K562 (cell line): ENCODE measurements around the gene BCAS3. TPM values are rescaled to one million over a fixed set of nuclear protein-coding genes. Genes with fewer than 3 reads are reported as not detected.
A peak's percentile ranks its signal among the peaks of the same experiment; 100 is the strongest.

Experiments
- ATAC-seq: fragments of 200-7000 bp; cut with Tn5 transposase; 3 replicates; pipeline ENCODE4 v1.9.1; 2020; ENCODE audit warnings: moderate library complexity
- BruUV-seq: library from RNA; stranded (reverse); fragments of 400-500 nt; replicated peaks from 2 replicates; lab custom pipeline; 2021; lab: Mats Ljungman, UMichigan
- CTCF ChIA-PET: fragments of 300-600 bp; formaldehyde crosslinking; extraction: SDS; loops from one replicate; lab custom pipeline; 2021; ENCODE audit warnings: low intra/inter-chr PET ratio; lab: Yijun Ruan, JAX
- POLR2A ChIA-PET: fragments of 300-600, 350-650 bp; sonication (Branson Sonifier 250); formaldehyde crosslinking; extraction: SDS; loops from one replicate; lab custom pipeline; 2021; ENCODE audit warnings: antibody characterized with exemption, inconsistent platforms; lab: Yijun Ruan, JAX
- DNase-seq, 4 experiments: peaks; one replicate each; pipeline versions ENCODE4 v3.0.0 to v3.0.0-alpha.2; 2011 to 2018; ENCODE audit warnings: low spot score in 3 of 4, mixed read lengths in 3 of 4; ENCODE audit errors: extremely low read depth in 1 of 4
- FAIRE-seq: peaks from 2 replicates; lab custom pipeline; 2011; peaks lifted over from hg19 to GRCh38; lab: Jason Lieb, UNC
- H2AFZ ChIP-seq: 2 replicates; pipeline ENCODE4 v1.6.0; 2011; ENCODE audit warnings: low read depth, low read length, control low read depth, inconsistent platforms
- H3K27ac ChIP-seq: fragments of 200-600 bp; 3 replicates; pipeline ENCODE4 v1.8.0; 2011; ENCODE audit warnings: low read depth, mild to moderate bottlenecking, control low read depth, inconsistent platforms, low read length, moderate library complexity, mixed read lengths; ENCODE audit errors: extremely low read depth
- H3K27me3 ChIP-seq, 2 experiments: fragments of 300-600 bp in 1 of 2; 2 replicates in 1 of 2; 3 replicates in 1 of 2; pipeline versions ENCODE4 v1.6.0 to v1.8.0; 2011; ENCODE audit warnings: inconsistent platforms in 2 of 2, low read length in 2 of 2, mild to moderate bottlenecking in 1 of 2, mixed read lengths in 1 of 2, moderate library complexity in 1 of 2; ENCODE audit not compliant: control insufficient read depth in 2 of 2, insufficient read depth in 2 of 2
- H3K36me3 ChIP-seq: fragments of 300-600 bp; 3 replicates; pipeline ENCODE4 v1.8.0; 2011; ENCODE audit warnings: mild to moderate bottlenecking, low read length, inconsistent platforms; ENCODE audit not compliant: control insufficient read depth, insufficient read depth
- H3K4me1 ChIP-seq, 2 experiments: fragments of 200-600 bp in 1 of 2; replicated peaks in 1 of 2; 2 replicates in 1 of 2; 3 replicates in 1 of 2; pipeline versions ENCODE4 v1.5.1 to v1.8.0; 2011; ENCODE audit warnings: inconsistent platforms in 2 of 2, low read length in 2 of 2, mild to moderate bottlenecking in 1 of 2, mixed read lengths in 1 of 2, moderate library complexity in 1 of 2; ENCODE audit not compliant: control insufficient read depth in 2 of 2, insufficient read depth in 2 of 2
- H3K4me2 ChIP-seq: 2 replicates; pipeline ENCODE4 v1.6.1; 2011; ENCODE audit warnings: low read length, control low read depth, inconsistent platforms, mixed read lengths; ENCODE audit not compliant: insufficient read depth
- H3K4me3 ChIP-seq: fragments of 200-600 bp; sonication (generic), shearing (Covaris generic); 2 replicates; pipeline ENCODE4 v1.5.1; 2016; ENCODE audit warnings: control low read depth, inconsistent platforms
- H3K79me2 ChIP-seq: fragments of 200-600 bp; 3 replicates; pipeline ENCODE4 v1.8.0; 2011; ENCODE audit warnings: low read length, inconsistent platforms; ENCODE audit not compliant: control insufficient read depth, insufficient read depth
- H3K9ac ChIP-seq, 2 experiments: 2 replicates each; pipeline versions ENCODE4 v1.6.0 to v1.6.1; 2011; ENCODE audit warnings: low read depth in 2 of 2, low read length in 2 of 2, control low read depth in 1 of 2, inconsistent platforms in 1 of 2, mild to moderate bottlenecking in 1 of 2, mixed read lengths in 1 of 2; ENCODE audit not compliant: insufficient read depth in 1 of 2
- H3K9me1 ChIP-seq: one replicate; pipeline ENCODE4 v1.6.0; 2011; ENCODE audit warnings: inconsistent platforms, mild to moderate bottlenecking, low read length, moderate library complexity; ENCODE audit not compliant: control insufficient read depth, insufficient read depth
- H3K9me3 ChIP-seq: replicated peaks from 2 replicates; pipeline ENCODE4 v1.5.1; 2011; ENCODE audit warnings: low read depth, low read length, inconsistent platforms; ENCODE audit not compliant: control insufficient read depth, insufficient read depth
- H4K20me1 ChIP-seq: replicated peaks from 2 replicates; pipeline ENCODE4 v1.6.1; 2011; ENCODE audit warnings: low read length, inconsistent platforms, mixed read lengths; ENCODE audit not compliant: control insufficient read depth, insufficient read depth
- ARID3A ChIP-seq: IDR thresholded peaks from 2 replicates; pipeline ENCODE4 v1.6.1; 2012; ENCODE audit warnings: low read depth, low read length, improper control_type of control experiment, borderline replicate concordance
- NFIC ChIP-seq: fragments of 450-650 bp; IDR thresholded peaks from 2 replicates; pipeline ENCODE4 v1.6.1; 2017; ENCODE audit warnings: mild to moderate bottlenecking, inconsistent platforms
- NKRF ChIP-seq: fragments of 450-650 bp; IDR thresholded peaks from 2 replicates; pipeline ENCODE4 v1.6.1; 2016; ENCODE audit warnings: borderline replicate concordance
- TEAD2 ChIP-seq: fragments of 450-650 bp; IDR thresholded peaks from 2 replicates; pipeline ENCODE4 v1.6.1; 2016; ENCODE audit warnings: missing genetic modification characterization, control low read depth, missing compliant biosample characterization
- ZBTB11 ChIP-seq, 3 experiments: fragments of 200-800 bp in 1 of 3; fragments of 250-450 bp in 1 of 3; fragments of 450-650 bp in 1 of 3; sonication (Bioruptor Pico) in 1 of 3; sonication (Bioruptor generic) in 1 of 3; formaldehyde crosslinking in 1 of 3; IDR thresholded peaks; 2 replicates each; pipeline versions ENCODE4 v1.6.1 to v1.8.0; 2016 to 2022; ENCODE audit warnings: mild to moderate bottlenecking in 2 of 3, missing genetic modification characterization in 2 of 3, missing compliant biosample characterization in 1 of 3, moderate library complexity in 1 of 3
- ZHX1 ChIP-seq: fragments of 150-350 bp; conservative IDR thresholded peaks from 2 replicates; pipeline ENCODE4 v1.6.1; 2014; ENCODE audit warnings: low read length
- ZKSCAN1 ChIP-seq: fragments of 150-350 bp; IDR thresholded peaks from 2 replicates; pipeline ENCODE4 v1.6.1; 2016; ENCODE audit warnings: low read depth, low read length
- ZNF57 ChIP-seq: fragments of 450-650 bp; formaldehyde crosslinking; IDR thresholded peaks from 2 replicates; pipeline ENCODE4 v1.4.0; 2020; ENCODE audit warnings: mild to moderate bottlenecking, moderate library complexity
- WGBS: fragments of 100-300 bp; shearing (Covaris generic); methylation state at CpG from one replicate; pipeline ENCODE4 v1.1.6; 2016; ENCODE audit warnings: low coverage, mixed read lengths; ENCODE audit not compliant: insufficient coverage; ENCODE audit errors: missing lambda C conversion rate; 5-methylcytosine and 5-hydroxymethylcytosine counted together
- in situ Hi-C: fragments of 300-500 bp; cut with MboI; formaldehyde crosslinking; loops from 4 replicates; pipeline ENCODE4 v1.15.0; 2018; ENCODE audit warnings: inconsistent platforms, mixed read lengths
- intact Hi-C: fragments of 100-400 bp; cut with micrococcal nuclease; formaldehyde crosslinking; loops from 2 replicates; pipeline ENCODE4 v1.14.2; 2022
- polyA plus RNA-seq, 8 experiments: library from polyadenylated mRNA; depleted of rRNA in 4 of 8; stranded (reverse) in 5 of 8; unstranded in 3 of 8; fragments of >200 nt; fragmentation: Nextera tagmentation in 2 of 8; fragmentation: Illumina TruSeq in 1 of 8; extraction: Ambion mirVana in 2 of 8; extraction: Trizol in 1 of 8; gene quantifications; 2 replicates each; pipeline versions ENCODE4 v1.2.1 to v1.2.3, GENCODE V29; 2011 to 2014; ENCODE audit warnings: inconsistent platforms in 1 of 8, missing spikeins in 1 of 8
- total RNA-seq, 7 experiments: library from RNA; depleted of rRNA in 6 of 7; stranded (reverse); fragments of >200 nt in 6 of 7; fragmentation: Illumina TruSeq in 2 of 7; extraction: Trizol in 2 of 7; gene quantifications; 2 replicates each; pipeline versions ENCODE4 v1.2.1 to v1.2.3, GENCODE V29; 2011 to 2021; ENCODE audit warnings: low replicate concordance in 1 of 7

Gene BCAS3
- total and polyA plus RNA-seq, 9 of the 15 experiments (the other 6 are each of a cell fraction or from before 2014, with no cell fraction given) = 1.9 to 5.5 (median 3.5) TPM

- Histone ChIP-seq H3K4me2 (no peak overlapping the region), H3K4me3 (no peak overlapping the region), H2AFZ (no peak overlapping the region), H3K9me1 (peaks cover 3% of the 10 kb centered on the region), H3K9ac (no peak overlapping the region), H3K27me3 (peaks cover 17 to 79% of the 10 kb centered on the region in 2 experiments; a peak in 4 of 5 replicates), H3K36me3 (no peaks in the 10 kb centered on the region), H4K20me1 (peaks cover 6% of the 10 kb centered on the region; the same call in 1 of the 2 replicates), H3K79me2 (no peaks in the 10 kb centered on the region), H3K4me1 (no peaks in the 10 kb centered on the region), H3K27ac (no peak overlapping the region), H3K9me3 (no peaks in the 10 kb centered on the region)
- no peak for TF ChIP-seq ZHX1
- TF ChIP-seq ARID3A = no peak
- TF ChIP-seq ZBTB11 (CRISPR knock-in tag; IDR thresholded peaks at IDR 0.05) = peak in 1 of 3 experiments; percentile 10; a peak in 2 of 6 replicates
- no peak for TF ChIP-seq NKRF
- no peak for TF ChIP-seq ZKSCAN1
- TF ChIP-seq TEAD2 (tag) = no peak
- TF ChIP-seq NFIC = no peak
- no peak for TF ChIP-seq ZNF57
- no TSS peak for BruUV-seq
- ChIA-PET POLR2A (no interaction called here), CTCF (no interaction called here)
- DNase-seq (no peak), ATAC-seq (no peak), FAIRE-seq (no peak)
- in situ Hi-C loops (no loop called here), intact Hi-C loops (no loop called here)
- 1% methylated on average over 5 of the region's 5 CpGs for WGBS
Measured at GRCh38 chr17:61381537-61381936, 703.9 kb downstream of the BCAS3 start.
